ENCODE results near the gene PPP4R2.
A peak's percentile ranks its signal among the peaks of the same experiment; 100 is the strongest.

Gene PPP4R2

GRCh38 chr3:73069775-73070444, 73.3 kb downstream of the PPP4R2 start:
- no peak for DNase-seq (ENCODE audit: low read depth, low spot score)

- no peak for DNase-seq (ENCODE audit: low read depth, low spot score)
These were observed 74.3 kb downstream of the PPP4R2 start for GRCh38 chr3:73070675-73071575.

- DNase-seq (ENCODE audit: low read depth, low spot score), result no peak
These were observed 75.3 kb downstream of the PPP4R2 start for GRCh38 chr3:73071952-73072351.

- DNase-seq (ENCODE audit: low read depth, low spot score), result no peak
These were observed 76.0 kb downstream of the PPP4R2 start for GRCh38 chr3:73072634-73073033.

DNA sequence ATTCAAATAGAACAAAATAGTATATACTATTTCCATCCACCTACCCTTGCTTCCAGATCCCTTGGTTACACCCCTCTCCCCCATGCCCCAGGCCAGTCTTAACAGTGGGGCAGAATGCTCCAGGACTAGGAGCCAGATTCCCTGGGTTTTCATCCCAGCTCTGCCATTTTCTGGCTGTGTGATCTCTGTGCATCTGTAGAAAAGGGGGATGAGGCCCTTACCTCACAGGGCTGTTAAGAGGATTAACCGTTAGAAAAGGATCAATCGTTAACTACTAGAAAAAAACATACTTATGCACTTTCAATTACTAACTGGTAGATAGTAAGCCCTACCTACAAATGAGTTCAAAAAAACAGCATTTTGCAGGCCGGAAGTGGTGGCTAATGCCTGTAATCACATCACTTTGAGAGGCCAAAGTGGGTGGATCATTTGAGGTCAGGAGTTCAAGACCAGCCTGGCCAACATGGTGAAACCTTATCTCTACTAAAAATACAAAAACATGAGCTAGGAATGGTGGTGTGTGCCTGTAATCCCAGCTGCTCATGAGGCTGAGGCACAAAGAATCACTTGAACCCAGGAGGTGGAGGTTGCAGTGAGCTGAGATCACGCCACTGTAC, 76.6 kb downstream of the PPP4R2 start:
- no peak for DNase-seq (ENCODE audit: low read depth, low spot score)

GRCh38 chr3:73074781-73075180, 78.2 kb downstream of the PPP4R2 start:
- no peak for DNase-seq (ENCODE audit: low read depth, low spot score)

GRCh38 chr3:73080216-73080966, 83.8 kb downstream of the PPP4R2 start:
- no peak for DNase-seq (ENCODE audit: low read depth, low spot score)

GRCh38 chr3:73081140-73081539, 84.5 kb downstream of the PPP4R2 start:
- no peak for DNase-seq (ENCODE audit: low read depth, low spot score)

DNA sequence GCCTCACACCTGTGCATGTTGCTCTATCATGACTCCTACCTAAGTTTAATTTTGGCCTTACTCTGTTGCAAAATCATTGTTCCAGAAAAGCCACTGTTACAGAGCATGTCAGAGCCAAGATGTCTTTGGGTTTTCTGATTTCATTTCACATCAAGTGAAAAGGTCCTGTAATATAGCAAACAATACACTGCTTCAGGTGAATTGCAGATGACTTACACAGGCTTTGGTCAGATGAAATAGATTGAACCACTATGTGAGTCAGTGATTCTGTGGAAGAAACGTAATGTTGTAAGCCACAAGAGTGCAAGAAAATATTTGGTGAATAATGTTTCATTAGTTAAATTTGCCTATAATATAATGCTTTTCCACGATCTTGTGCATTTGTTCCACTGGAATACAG, 87.6 kb downstream of the PPP4R2 start:
- no peak for DNase-seq (ENCODE audit: low read depth, low spot score)

DNA sequence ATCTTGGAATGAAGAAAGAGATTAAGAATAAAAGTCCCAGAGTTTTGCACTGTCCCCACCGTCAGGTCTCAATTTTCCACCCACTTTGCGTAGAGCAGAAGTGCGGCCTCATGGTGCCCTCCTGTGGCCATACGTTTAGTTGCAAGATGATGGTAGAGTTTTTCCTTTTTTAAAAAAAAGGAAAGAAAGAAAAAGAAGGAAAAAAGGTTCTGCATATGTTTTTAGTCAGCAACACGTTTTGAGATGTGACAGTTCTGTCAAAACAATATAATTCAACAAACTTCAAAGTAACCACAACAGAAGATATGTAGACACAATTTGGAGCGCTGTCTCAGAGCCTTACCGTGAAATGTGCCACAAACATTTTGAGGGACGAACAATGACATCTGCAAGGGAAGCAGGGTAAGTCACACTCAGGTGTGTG, 89.5 kb downstream of the PPP4R2 start:
- peak; percentile 2 for DNase-seq (ENCODE audit: low read depth, low spot score)

DNA sequence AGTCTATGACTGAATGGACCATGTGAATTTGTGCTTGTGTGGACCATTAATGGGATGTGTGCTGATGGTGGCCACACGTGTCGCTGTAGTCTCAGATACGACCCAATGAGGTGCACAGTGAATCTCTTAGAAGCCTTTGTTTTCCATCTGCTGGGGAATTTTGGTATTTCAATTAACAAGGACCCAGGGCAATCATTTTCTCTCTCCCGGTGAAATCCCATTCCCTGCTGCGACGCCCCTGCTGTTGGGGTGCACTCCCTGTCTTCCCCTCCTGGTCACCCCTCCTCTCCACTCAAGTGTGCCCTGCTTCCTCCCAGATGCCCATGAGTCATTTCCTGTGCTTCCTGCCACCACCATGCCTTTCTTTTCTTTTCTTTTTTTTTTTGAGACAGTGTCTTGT, 97.5 kb downstream of the PPP4R2 start:
- no peak for DNase-seq (ENCODE audit: low read depth, low spot score)

GRCh38 chr3:73094951-73095350, 98.3 kb downstream of the PPP4R2 start:
- DNase-seq (ENCODE audit: low read depth, low spot score), result no peak

DNA sequence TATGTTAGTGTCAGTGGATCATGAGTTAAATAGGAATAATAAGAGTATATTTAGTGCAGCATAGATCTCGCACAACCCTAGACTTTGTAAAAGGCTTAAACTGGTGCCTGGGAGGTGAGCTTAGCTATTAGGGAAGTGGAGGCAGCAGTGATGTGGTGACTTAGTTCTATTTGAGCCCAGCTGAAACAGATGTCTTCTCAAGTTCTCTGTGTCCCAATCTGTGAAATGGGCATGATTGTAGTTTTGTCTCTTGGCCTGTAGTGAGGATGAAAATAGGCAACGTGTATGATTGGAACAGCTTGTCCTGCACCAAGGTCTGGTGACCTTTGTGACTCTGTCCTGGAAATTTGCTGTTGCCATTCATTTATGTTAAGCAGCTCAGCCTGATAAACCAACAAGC, 99.6 kb downstream of the PPP4R2 start:
- no peak for DNase-seq (ENCODE audit: low read depth, low spot score)

- no peak for DNase-seq (ENCODE audit: low read depth, low spot score)
These were observed 101.4 kb downstream of the PPP4R2 start for GRCh38 chr3:73098026-73098425.

- no peak for DNase-seq (ENCODE audit: low read depth, low spot score)
These were observed 102.3 kb downstream of the PPP4R2 start for GRCh38 chr3:73098873-73099272.

DNA sequence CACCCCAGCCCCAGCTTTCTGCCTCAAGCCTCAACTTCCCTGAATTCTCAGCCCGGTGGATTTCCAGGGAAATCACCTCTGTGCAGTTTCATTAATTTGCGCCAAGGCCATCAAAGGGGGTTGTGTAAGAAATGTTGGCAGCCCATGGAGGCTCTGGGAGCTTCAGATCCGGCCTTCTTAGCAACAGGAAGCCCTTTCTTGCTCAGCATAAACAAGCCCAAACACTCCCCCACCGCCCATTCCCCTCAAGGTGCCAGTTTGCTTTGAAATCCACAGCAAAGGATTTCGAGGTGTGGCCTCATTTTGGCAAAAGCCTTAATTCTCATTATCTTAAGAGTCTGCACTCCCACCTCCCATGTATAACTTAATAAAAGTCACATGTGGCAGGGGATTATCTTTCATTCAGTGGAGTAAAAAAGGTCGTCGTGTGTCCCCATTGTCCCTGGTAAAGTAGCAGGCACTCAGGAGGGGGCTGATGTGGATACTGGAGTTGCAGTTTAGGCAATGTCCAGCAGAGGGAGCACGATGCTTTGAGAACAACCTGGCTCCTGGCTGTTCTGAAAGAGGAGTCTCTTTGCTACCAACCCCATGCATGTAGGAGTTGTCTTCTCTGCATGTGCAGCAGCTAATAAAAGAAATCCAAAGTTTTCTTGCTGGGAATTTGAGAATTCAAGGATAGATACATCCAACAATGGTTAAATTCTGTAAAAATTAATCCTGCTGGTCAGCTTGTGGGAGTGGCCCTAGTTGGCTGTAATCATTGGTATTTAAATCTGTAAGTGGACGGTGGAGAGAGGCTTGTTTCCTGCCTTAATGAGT, 104.3 kb downstream of the PPP4R2 start:
- DNase-seq (ENCODE audit: low read depth, low spot score), result peak; percentile 65

- DNase-seq (ENCODE audit: low read depth, low spot score), result no peak
These were observed 105.3 kb downstream of the PPP4R2 start for GRCh38 chr3:73101881-73102280.

GRCh38 chr3:73107215-73107614, 110.6 kb downstream of the PPP4R2 start:
- DNase-seq (ENCODE audit: low read depth, low spot score), result no peak

DNA sequence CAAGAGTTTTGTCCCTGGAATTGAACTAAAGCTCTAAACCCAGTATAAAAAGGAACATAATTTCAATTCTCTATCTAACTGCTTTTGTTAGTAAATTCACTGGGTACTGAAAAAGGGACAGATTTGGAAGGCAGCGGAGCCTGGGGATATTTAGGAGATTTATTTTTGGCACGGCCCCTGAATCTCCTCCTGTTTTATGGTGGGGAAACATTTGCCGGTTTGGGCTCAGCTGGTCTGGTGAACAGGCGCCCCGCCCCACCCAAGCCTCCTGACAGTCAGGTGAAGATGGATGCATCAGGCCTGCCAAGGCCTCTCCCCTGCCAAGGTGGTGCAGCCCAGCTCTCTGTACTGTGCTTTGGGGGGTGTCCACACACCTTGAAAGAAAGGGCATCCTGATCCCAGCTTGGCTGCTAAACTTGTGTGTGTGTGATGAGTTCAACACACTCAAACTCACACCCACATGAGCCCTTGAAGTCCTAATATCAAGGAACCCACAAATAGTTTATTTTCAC, 111.1 kb downstream of the PPP4R2 start:
- no peak for DNase-seq (ENCODE audit: low read depth, low spot score)

DNA sequence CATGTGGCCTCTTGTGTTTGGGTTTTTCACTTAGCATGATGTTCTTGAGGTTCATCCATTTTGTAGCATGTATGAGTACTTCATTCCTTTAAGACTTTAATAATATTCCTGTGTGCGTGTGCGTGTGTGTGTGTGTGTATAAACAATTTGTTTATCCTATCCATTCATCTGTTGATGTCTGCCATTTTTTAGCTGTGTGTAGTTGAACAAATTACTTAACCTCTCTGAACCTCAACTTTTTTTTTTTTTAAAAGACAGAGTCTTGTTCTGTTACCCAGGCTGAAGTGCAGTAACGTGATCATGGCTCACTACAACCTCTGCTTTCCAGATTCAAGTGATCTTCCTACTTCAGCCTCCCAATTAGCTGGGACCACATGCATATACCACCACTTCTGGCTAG, 112.1 kb downstream of the PPP4R2 start:
- DNase-seq (ENCODE audit: low read depth, low spot score), result no peak

DNA sequence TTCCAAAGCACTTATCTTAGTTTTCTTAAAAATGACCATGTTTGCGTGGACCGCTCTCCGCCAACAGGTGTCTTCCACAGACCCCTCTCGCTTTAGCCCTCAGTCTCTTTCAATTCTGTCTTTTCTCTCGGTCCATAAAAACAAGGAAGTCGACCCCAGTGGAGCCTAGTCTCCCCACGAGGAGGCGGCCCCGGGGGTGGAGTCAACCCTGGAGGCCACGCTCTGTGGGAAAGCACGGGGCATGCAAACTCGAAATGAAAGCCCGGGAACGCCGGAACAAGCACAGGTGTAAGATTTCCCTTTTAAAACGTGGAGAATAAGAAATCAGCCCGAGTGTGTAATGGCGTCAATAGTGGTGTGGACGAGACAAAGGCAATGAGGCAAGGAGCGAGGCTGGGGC, 113.9 kb downstream of the PPP4R2 start:
- DNase-seq (ENCODE audit: low read depth, low spot score), result no peak
